ENCODE data around the gene FRMPD1. TPM values are rescaled to one million over a fixed set of nuclear protein-coding genes. Genes with fewer than 3 reads are reported as not detected.
"Not testable (repeated sequence)": the region's sequence is repeated elsewhere in the genome, so short reads cannot be mapped to it uniquely, and the experiment has no call there.

FRMPD1 gene
- total RNA-seq, 2 donors from 2014 or later, result 0.31 to 0.82 TPM

- Histone ChIP-seq H3K4me3 (no peak overlapping the region), H3K27me3 (no peaks in the 10 kb centered on the region), H3K36me3 (no peaks in the 10 kb centered on the region), H3K4me1 (peaks cover 0 to 14% of the 10 kb centered on the region in 2 donors), H3K27ac (no peak overlapping the region), H3K9me3 (no peaks in the 10 kb centered on the region)
- no peak for DNase-seq (ENCODE audit: low spot score)
- TF ChIP-seq CTCF (IDR thresholded peaks at IDR 0.05), result no peak
Measured at GRCh38 chr9:37751186-37751585, 100.4 kb downstream of the FRMPD1 start.

GRCh38 chr9:37751704-37752103, 101.0 kb downstream of the FRMPD1 start:
- not testable (repeated sequence) for H3K36me3 ChIP-seq; H3K27ac ChIP-seq; DNase-seq (ENCODE audit: low spot score); H3K9me3 ChIP-seq; H3K27me3 ChIP-seq; H3K4me3 ChIP-seq
- peaks cover 0 to 14% of the 10 kb centered on the region in 2 donors for H3K4me1 ChIP-seq

- not testable (repeated sequence) for H3K27me3 ChIP-seq; DNase-seq (ENCODE audit: low spot score); H3K36me3 ChIP-seq; H3K27ac ChIP-seq; H3K4me3 ChIP-seq; H3K9me3 ChIP-seq
- H3K4me1 ChIP-seq, result peaks cover 0 to 14% of the 10 kb centered on the region in 2 donors
Measured at GRCh38 chr9:37752112-37752511, 101.4 kb downstream of the FRMPD1 start.

- TF ChIP-seq CTCF (IDR thresholded peaks at IDR 0.05), result no peak
Measured at GRCh38 chr9:37752642-37753488, 102.1 kb downstream of the FRMPD1 start.

GRCh38 chr9:37753489-37754190, 102.9 kb downstream of the FRMPD1 start, which contains the start of gene TRMT10B:
TRMT10B (plus strand) TSS chr9:37753805; CDS start chr9:37761932, 8,127 bp downstream.
- peak within 1 kb of the TSS; percentile 76 to 90 for H3K27ac ChIP-seq
- H3K27me3 ChIP-seq, result no peaks in the 10 kb centered on the region
- H3K36me3 ChIP-seq, result no peaks in the 10 kb centered on the region
- no peak for DNase-seq (ENCODE audit: low spot score)
- H3K9me3 ChIP-seq, result no peaks in the 10 kb centered on the region
- no peak for TF ChIP-seq CTCF (IDR thresholded peaks at IDR 0.05)
- H3K4me1 ChIP-seq, result peaks cover 0 to 14% of the 10 kb centered on the region in 2 donors
- peak within 1 kb of the TSS; percentile 77 to 86 for H3K4me3 ChIP-seq

More at GRCh38 chr9:37752642-37753488, 102.1 kb downstream of the FRMPD1 start:
- no peak for DNase-seq (ENCODE audit: low spot score)
- H3K4me3 ChIP-seq, result peak overlapping the region; percentile 77 to 86
- H3K36me3 ChIP-seq, result no peaks in the 10 kb centered on the region
- H3K27me3 ChIP-seq, result no peaks in the 10 kb centered on the region
- peaks cover 0 to 14% of the 10 kb centered on the region in 2 donors for H3K4me1 ChIP-seq
- H3K9me3 ChIP-seq, result no peaks in the 10 kb centered on the region
- peak overlapping the region; percentile 76 to 90 for H3K27ac ChIP-seq

GRCh38 chr9:37758747-37759146, 108.0 kb downstream of the FRMPD1 start:
- no peak overlapping the region for H3K27ac ChIP-seq
- H3K4me1 ChIP-seq, result peaks cover 0 to 10% of the 10 kb centered on the region in 2 donors
- no peaks in the 10 kb centered on the region for H3K9me3 ChIP-seq
- no peaks in the 10 kb centered on the region for H3K27me3 ChIP-seq
- H3K4me3 ChIP-seq, result no peak overlapping the region
- peaks cover 5% of the 10 kb centered on the region for H3K36me3 ChIP-seq
- TF ChIP-seq CTCF (IDR thresholded peaks at IDR 0.05), result no peak
- DNase-seq (ENCODE audit: low spot score), result no peak
